Measurements from ENCODE around the gene SERPINA4. TPM values are rescaled to one million over a fixed set of nuclear protein-coding genes. Genes with fewer than 3 reads are reported as not detected.
A peak's percentile ranks its signal among the peaks of the same experiment; 100 is the strongest.

SERPINA4 gene
- total and polyA plus RNA-seq, 2 of the 13 experiments (the other 11 are each of a cell fraction or from before 2014, with no cell fraction given): 39.1 to 57.8 TPM

DNA sequence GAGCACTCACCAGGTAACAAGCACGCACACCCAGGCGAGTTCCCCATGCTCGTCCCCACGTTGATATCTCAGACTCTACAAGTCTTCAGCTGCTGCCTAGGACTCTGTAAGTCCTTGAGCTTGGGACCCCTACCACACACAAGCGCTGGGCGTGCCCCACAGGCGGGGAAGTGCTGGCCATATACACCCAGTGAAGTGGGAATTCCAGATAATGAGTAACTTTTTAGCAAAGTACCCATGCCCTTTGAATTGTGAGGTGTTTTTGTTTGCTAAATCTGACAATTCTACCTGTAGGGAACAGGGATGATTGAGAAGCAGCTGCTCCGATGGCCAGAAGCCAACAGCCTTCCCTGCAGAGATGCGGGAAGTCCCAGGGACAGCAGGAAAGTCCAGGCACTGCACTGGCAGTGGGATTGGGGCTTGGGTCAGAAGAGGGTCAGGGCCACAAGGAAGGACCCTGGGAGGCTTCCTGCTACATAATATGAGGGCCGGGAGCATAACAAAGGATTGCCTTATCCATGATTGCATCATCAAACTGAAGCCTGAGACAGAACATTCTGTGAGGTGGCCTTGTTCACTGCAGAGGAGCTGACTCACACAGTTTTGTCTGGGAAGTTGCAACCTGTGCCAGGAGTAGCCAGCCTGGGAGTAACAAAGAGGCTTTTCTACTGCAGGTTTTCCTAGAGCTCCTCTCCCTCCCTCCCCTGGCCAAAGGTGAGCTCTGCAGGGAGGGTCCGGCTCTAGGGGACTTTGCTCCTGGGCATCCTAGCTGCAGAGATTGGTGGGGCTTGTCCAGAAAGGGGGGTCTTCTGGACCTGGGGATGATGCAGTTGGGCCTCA, 37.8 kb downstream of the SERPINA4 start (continued):
- TF ChIP-seq ZNF530 (CRISPR knock-in tag; IDR thresholded peaks at IDR 0.05; ENCODE audit: low read depth) (no peak), ZNF598 (CRISPR knock-in tag; IDR thresholded peaks at IDR 0.05; ENCODE audit: borderline replicate concordance) (peak; percentile 68), ZSCAN31 (CRISPR knock-in tag; IDR thresholded peaks at IDR 0.05; ENCODE audit: low read depth) (peak; percentile 54; the same call in 1 of the 2 replicates), ZNF281 (CRISPR knock-in tag; IDR thresholded peaks at IDR 0.05; ENCODE audit: borderline replicate concordance) (peak; percentile 82; the same call in 1 of the 2 replicates), NFYB (CRISPR knock-in tag; IDR thresholded peaks at IDR 0.05) (no peak), MBD4 (IDR thresholded peaks at IDR 0.05; ENCODE audit: borderline replicate concordance, low read length) (0 out of 2 replicates have a peak, but pooled peaks have one; percentile 3), DPF2 (CRISPR knock-in tag; IDR thresholded peaks at IDR 0.05; ENCODE audit: borderline replicate concordance, low read depth) (0 out of 2 replicates have a peak, but pooled peaks have one; percentile 2), ZNF891 (CRISPR knock-in tag; IDR thresholded peaks at IDR 0.05) (no peak), KDM1A (CRISPR knock-in tag; IDR thresholded peaks at IDR 0.05) (no peak), SUZ12 (IDR thresholded peaks at IDR 0.05; ENCODE audit: low read depth, low read length) (no peak), STAG1 (CRISPR knock-in tag; IDR thresholded peaks at IDR 0.05) (peak; percentile 2), ZNF296 (CRISPR knock-in tag; conservative IDR thresholded peaks at IDR 0.05) (no peak), HMG20B (CRISPR knock-in tag; conservative IDR thresholded peaks at IDR 0.05) (peak; percentile 92), TP53 (CRISPR knock-in tag; conservative IDR thresholded peaks at IDR 0.05) (peak; percentile 84), MTA1 (CRISPR knock-in tag; IDR thresholded peaks at IDR 0.05; ENCODE audit: borderline replicate concordance) (peak; percentile 87), ZBTB46 (CRISPR knock-in tag; IDR thresholded peaks at IDR 0.05; ENCODE audit: borderline replicate concordance) (no peak), ESRRA (CRISPR knock-in tag; IDR thresholded peaks at IDR 0.05; ENCODE audit: low read depth) (peak; percentile 85), ZNF468 (CRISPR knock-in tag; IDR thresholded peaks at IDR 0.05) (no peak), GPN1 (CRISPR knock-in tag; IDR thresholded peaks at IDR 0.05; ENCODE audit: borderline replicate concordance) (no peak), SP4 (CRISPR knock-in tag; IDR thresholded peaks at IDR 0.05) (peak; percentile 86), CREM (IDR thresholded peaks at IDR 0.05) (peak; percentile 96), CREM (CRISPR knock-in tag; IDR thresholded peaks at IDR 0.05) (no peak), ZFP82 (CRISPR knock-in tag; IDR thresholded peaks at IDR 0.05; ENCODE audit: borderline replicate concordance) (no peak)
- TF ChIP-seq, protein P1, sequence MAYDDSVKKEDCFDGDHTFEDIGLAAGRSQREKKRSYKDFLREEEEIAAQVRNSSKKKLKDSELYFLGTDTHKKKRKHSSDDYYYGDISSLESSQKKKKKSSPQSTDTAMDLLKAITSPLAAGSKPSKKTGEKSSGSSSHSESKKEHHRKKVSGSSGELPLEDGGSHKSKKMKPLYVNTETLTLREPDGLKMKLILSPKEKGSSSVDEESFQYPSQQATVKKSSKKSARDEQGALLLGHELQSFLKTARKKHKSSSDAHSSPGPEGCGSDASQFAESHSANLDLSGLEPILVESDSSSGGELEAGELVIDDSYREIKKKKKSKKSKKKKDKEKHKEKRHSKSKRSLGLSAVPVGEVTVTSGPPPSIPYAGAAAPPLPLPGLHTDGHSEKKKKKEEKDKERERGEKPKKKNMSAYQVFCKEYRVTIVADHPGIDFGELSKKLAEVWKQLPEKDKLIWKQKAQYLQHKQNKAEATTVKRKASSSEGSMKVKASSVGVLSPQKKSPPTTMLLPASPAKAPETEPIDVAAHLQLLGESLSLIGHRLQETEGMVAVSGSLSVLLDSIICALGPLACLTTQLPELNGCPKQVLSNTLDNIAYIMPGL (CRISPR knock-in tag; IDR thresholded peaks at IDR 0.05; ENCODE audit: borderline replicate concordance in 1 of 2, low read depth in 1 of 2): 0 out of 4 replicates have a peak, but pooled peaks of 1 of the 2 experiments have one; percentile 10

Data from HepG2 (cell line).